SIG-M5 (cell line): ENCODE data around the gene OSBP2.
"Not testable (repeated sequence)": the region's sequence is repeated elsewhere in the genome, so short reads cannot be mapped to it uniquely, and the experiment has no call there.

Experiments
- DNase-seq: peaks from one replicate; lab custom pipeline; 2025; lab: John Stamatoyannopoulos, UW

The OSBP2 gene

DNA sequence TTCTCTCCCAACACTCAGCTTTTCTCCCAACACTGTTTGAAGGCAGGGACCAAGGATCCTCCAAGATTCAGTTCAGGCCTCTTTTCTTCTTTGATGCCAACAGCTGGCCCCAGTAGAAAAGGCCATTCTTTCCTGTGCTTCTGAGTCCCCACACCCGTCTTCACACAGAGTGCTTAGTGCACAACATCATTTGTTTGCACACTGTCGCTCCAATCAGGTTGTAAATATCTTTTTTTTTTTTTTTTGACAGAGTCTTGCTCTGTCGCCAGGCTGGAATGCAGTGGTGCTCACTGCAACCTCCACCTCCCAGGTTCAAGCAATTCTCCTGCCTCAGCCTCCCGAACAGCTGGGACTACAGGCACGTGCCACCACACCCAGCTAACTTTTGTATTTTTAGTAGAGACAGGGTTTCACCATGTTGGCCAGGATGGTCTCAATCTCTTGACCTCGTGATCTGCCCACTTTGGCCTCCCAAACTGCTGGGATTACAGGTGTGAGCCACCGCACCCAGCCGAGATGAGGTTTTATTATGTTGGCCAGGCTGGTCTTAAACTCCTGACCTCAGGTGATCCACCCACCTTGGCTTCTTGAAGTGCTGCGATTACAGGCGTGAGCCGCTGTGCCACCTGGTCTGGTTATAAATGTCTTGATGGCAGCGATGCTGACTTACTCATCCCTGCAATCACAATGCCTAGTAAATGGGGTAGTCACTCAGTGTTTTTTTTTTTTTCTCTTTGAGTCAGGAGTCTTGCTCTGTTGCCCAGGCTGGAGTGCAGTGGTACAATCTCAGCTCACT, 14.6 kb upstream of the OSBP2 start:
- DNase-seq, result not testable (repeated sequence)

GRCh38 chr22:30680991-30681770, 13.5 kb upstream of the OSBP2 start:
- DNase-seq, result no peak

- no peak for DNase-seq
Observed at GRCh38 chr22:30681831-30682230, 12.8 kb upstream of the OSBP2 start.

- DNase-seq, result no peak
Observed at GRCh38 chr22:30685178-30685577, 9.5 kb upstream of the OSBP2 start.

GRCh38 chr22:30687358-30687757, 7.3 kb upstream of the OSBP2 start:
- DNase-seq, result no peak

- no peak for DNase-seq
Observed at GRCh38 chr22:30689622-30690021, 5.1 kb upstream of the OSBP2 start.

DNA sequence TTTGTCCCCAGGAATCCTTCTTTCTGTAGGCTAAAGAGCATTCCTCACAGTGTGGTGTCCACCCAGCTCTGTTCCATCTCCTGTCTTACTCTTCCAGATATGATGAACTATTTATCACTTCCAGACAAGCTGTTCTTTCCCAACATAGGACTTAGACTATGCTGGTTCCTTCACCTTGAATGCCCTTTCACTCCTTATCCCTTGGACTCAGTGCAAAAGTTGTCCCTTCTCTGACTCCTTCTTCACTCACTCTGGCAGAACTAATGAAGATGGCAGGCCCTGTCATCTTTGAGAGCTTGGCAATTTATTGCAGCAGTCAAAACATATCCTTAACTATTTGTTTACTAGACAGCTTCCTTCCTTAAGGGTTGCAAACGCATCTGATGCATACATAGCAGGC, 3.5 kb upstream of the OSBP2 start:
- DNase-seq, result no peak

DNA sequence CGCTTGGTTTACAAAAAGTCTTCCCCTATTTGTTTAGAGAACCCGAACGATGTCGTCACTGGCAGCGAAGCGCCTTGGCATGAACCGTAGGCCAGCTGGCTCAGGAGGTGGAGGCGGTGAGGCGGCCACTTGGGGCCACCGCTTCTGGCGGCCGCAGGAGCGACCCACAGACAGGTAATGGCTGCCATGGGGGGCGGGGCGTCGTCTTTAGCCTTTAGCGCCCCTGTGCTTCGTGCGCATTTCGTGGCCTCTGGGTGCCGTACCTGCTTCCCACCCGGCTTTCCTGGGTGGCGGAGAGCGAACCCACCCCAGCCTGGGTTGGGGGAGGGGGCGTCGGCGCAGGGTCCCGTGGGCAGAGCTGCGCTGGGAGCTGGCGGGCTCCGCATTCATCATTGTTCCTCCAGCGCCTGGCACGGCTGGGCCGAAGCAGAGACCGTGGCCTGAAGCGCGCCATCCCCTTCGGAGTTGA, 469 bp upstream of the OSBP2 start:
- DNase-seq, result no peak

GRCh38 chr22:30695351-30695851, 727 bp downstream of the OSBP2 start:
- DNase-seq, result no peak

- no peak for DNase-seq
Observed at GRCh38 chr22:30695871-30696655, 1.4 kb downstream of the OSBP2 start.

DNA sequence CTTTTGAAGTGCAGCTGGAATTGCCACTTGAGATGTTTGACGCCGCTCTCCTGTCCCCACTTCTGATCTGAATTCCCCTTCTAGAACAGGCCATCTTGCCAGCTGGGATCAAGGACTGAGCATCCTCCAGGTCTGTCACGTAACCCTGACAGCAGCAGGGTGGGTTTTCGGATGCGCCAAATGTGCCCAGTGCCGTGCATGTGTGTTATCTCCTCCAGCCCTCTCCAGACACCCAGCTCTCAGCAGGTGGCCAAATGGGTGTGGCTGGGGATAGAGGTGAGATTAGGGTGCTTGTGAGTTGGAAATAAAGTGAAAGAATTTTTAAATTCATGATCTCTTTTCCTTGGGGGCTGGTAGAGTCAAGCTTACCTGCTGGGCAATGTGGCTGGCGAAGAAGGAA, 3.3 kb downstream of the OSBP2 start:
- DNase-seq, result no peak

GRCh38 chr22:30701872-30702271, 7.2 kb downstream of the OSBP2 start:
- DNase-seq, result no peak

GRCh38 chr22:30702856-30703255, 8.2 kb downstream of the OSBP2 start:
- no peak for DNase-seq

GRCh38 chr22:30704978-30705377, 10.3 kb downstream of the OSBP2 start:
- no peak for DNase-seq

DNA sequence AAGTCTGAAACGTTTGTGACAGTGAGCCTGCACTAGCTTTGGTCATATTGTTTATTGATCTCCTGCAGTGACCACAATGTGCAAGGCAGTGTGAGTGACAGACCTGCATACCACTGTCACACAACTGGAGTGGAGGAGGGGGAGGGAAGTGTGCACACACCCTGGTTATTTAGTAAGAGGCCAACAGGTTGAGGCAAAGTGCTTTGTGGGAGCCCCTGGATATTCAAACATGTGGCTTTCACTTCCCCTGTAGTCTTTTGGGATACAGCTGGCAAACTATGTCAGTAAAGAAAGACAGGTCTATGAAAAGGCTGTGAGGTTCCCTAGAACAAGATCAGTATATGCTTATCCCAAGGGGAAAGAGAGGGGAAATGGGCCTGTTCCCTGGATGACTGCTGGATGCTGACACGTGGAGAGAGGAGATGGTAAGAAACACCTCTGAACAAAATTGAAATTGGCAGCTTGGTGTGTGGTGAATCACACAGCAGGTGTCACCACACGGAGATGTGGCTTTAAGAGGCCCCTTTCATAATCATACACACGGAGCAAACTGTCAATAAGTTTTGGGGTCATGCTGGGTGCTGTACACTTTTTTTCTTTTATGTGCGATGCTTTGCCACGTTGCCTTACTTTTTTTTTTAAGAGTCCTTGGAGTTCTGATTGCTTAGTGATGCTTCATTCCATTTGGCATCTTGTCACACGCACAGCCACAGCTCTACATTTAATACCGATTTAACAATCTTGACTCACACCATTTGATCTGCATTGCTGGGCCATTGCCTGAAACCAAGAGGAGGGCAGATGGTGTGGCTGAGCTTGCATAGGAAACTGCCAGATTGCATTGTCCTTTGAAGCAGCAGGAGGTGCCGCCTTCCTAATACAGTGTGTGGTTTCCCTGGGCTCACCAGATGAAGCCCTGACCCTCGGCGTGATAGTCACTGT, 11.3 kb downstream of the OSBP2 start:
- no peak for DNase-seq

DNA sequence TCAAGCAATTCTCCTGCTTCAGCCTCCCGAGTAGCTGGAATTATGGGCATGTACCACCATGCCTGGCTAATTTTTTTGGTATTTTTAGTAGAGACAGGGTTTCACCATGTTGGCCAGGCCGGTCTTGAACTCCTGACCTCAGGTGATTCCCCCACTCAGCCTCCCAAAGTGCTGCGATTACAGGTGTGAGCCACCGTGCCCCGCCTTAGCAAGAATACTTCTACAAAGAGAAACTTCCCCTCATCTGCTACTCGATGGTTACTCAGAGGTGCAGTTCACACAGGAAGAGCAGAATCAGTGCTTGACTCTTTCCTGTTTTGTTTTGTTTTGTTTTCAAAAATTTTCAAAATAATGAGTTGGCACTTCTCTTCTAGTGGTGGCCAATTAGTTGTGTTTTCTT, 15.3 kb downstream of the OSBP2 start:
- DNase-seq, result not testable (repeated sequence)

DNA sequence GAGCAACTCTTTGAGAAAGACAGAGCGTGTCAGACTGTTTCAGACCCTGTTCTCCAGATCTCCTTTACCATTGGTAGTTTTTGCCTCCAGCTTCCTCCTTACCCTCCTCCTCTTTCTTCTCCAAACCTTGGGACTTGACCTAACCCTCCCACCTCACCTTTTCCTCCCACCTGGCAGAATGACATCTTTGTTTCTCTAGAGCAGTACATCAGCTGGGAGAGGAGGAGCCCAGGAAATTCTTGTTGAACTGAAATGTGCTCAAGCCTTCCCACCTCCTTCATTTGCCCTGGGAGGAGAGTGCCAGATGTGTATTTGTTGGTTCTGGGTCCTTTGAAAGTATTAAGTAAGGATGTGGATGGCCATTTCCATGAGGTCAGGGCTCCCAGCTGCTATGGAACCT, 17.4 kb downstream of the OSBP2 start:
- no peak for DNase-seq

DNA sequence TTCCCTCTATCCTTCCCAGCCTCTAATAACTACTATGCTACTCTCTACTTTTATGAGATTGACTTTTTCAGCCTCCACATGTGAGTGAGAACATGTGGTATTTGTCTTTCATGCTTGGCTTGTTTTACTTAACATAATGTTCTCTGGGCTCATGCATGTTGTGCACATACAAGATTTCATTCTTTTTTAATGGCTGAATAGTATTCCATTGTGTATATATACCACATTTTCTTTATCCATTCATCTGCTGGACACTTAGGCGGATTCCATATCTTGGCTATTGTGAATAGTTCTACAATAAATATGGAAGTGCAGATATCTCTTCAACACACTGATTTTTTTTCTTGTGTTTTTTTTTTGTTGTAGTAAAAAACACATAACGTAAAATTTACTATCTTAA, 19.4 kb downstream of the OSBP2 start:
- no peak for DNase-seq

GRCh38 chr22:30717331-30717921, 22.8 kb downstream of the OSBP2 start:
- no peak for DNase-seq

- no peak for DNase-seq
Observed at GRCh38 chr22:30717952-30718351, 23.3 kb downstream of the OSBP2 start.

DNA sequence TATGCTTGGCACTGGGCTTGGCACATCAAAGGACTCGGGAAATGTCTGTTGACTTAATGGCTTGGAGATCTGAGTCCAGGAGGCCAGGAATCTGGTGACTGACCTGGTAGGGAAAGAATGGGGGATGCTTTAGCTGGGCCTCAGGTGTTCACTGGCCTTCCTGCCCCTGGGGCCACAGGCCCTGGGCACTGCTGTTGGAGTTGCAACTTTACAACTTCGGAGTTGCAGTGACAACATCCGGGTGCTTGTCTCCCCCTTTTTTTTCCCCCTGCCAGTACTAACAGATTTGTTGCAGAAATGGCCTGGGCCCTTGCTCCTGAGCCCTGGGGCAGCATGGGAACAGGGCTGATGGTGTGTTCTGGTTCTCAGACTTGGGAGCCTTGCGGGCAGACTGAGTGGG, 23.8 kb downstream of the OSBP2 start:
- no peak for DNase-seq
